ENCODE measurements around the gene TRIM39. TPM values are rescaled to one million over a fixed set of nuclear protein-coding genes. Genes with fewer than 3 reads are reported as not detected.

TRIM39 gene
- total RNA-seq, 1 donor from 2014 or later, result 14.0 TPM

GRCh38 chr6:30334075-30334783 is 7.5 kb downstream of the TRIM39 start:
- H3K4me3 Mint-ChIP-seq (ENCODE audit: unreplicated experiment), result no peak overlapping the region
- no peak overlapping the region for H3K27ac Mint-ChIP-seq (ENCODE audit: unreplicated experiment)
- H3K27me3 Mint-ChIP-seq (ENCODE audit: unreplicated experiment), result peaks cover 3% of the 10 kb centered on the region
- no peak for TF ChIP-seq CTCF (IDR thresholded peaks at IDR 0.05; ENCODE audit: partially characterized antibody, unreplicated experiment)
- no peaks in the 10 kb centered on the region for H3K9me3 Mint-ChIP-seq (ENCODE audit: unreplicated experiment)
- no peaks in the 10 kb centered on the region for H3K4me1 Mint-ChIP-seq (ENCODE audit: low read depth, unreplicated experiment)
- H3K36me3 Mint-ChIP-seq (ENCODE audit: unreplicated experiment), result no peaks in the 10 kb centered on the region
- DNase-seq, result no peak

DNA sequence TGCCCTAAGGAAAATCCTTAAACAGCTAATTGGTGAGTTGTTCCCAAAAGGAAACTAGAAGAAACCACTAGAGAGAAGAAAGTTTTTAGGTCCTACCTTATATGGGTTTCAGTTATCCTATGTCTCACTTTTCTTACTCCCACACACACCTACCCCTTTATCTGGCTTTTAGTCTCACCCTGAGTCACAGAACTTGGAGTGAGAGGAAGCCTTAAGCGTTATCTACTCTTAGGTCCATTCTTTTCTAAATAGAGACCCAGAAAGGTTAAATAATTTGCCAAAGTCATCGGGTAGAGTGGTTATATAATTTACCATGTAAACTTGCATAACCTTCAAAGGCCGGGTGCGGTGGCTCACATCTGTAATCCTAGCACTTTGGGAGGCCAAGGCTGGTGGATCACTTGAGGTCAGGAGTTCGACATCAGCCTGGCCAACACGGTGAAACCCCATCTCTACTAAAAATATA is 13.9 kb downstream of the TRIM39 start:
- Mint-ChIP-seq H3K27me3 (ENCODE audit: unreplicated experiment) (no peaks in the 10 kb centered on the region), H3K4me3 (ENCODE audit: unreplicated experiment) (no peak overlapping the region), H3K36me3 (ENCODE audit: unreplicated experiment) (no peaks in the 10 kb centered on the region), H3K27ac (ENCODE audit: unreplicated experiment) (no peak overlapping the region), H3K4me1 (ENCODE audit: low read depth, unreplicated experiment) (peaks cover 1% of the 10 kb centered on the region), H3K9me3 (ENCODE audit: unreplicated experiment) (no peaks in the 10 kb centered on the region)
- no peak for TF ChIP-seq CTCF (IDR thresholded peaks at IDR 0.05; ENCODE audit: partially characterized antibody, unreplicated experiment)
- no peak for DNase-seq

GRCh38 chr6:30341218-30341617 is 14.5 kb downstream of the TRIM39 start:
- peaks cover 4% of the 10 kb centered on the region for H3K27me3 Mint-ChIP-seq (ENCODE audit: unreplicated experiment)
- no peak overlapping the region for H3K27ac Mint-ChIP-seq (ENCODE audit: unreplicated experiment)
- peaks cover 1% of the 10 kb centered on the region for H3K9me3 Mint-ChIP-seq (ENCODE audit: unreplicated experiment)
- no peaks in the 10 kb centered on the region for H3K36me3 Mint-ChIP-seq (ENCODE audit: unreplicated experiment)
- H3K4me3 Mint-ChIP-seq (ENCODE audit: unreplicated experiment), result no peak overlapping the region
- peaks cover 5% of the 10 kb centered on the region for H3K4me1 Mint-ChIP-seq (ENCODE audit: low read depth, unreplicated experiment)
- TF ChIP-seq CTCF (IDR thresholded peaks at IDR 0.05; ENCODE audit: partially characterized antibody, unreplicated experiment), result no peak
- no peak for DNase-seq

DNA sequence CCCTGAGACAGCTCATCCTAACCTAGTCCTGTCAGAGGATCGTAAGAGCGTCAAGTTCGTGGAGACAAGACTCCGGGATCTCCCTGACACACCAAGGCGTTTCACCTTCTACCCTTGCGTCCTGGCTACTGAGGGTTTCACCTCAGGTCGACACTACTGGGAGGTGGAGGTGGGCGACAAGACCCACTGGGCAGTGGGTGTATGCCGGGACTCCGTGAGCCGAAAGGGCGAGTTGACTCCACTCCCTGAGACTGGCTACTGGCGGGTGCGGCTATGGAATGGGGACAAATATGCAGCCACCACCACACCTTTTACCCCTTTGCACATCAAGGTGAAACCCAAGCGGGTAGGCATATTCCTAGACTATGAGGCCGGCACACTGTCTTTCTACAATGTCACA is 15.0 kb downstream of the TRIM39 start:
- no peak for DNase-seq
- peaks cover 5% of the 10 kb centered on the region for H3K4me1 Mint-ChIP-seq (ENCODE audit: low read depth, unreplicated experiment)

More for the DNA sequence above, 15.0 kb downstream of the TRIM39 start:
- Mint-ChIP-seq H3K27ac (ENCODE audit: unreplicated experiment) (no peak overlapping the region), H3K36me3 (ENCODE audit: unreplicated experiment) (no peaks in the 10 kb centered on the region), H3K4me3 (ENCODE audit: unreplicated experiment) (no peak overlapping the region), H3K9me3 (ENCODE audit: unreplicated experiment) (peaks cover 1% of the 10 kb centered on the region), H3K27me3 (ENCODE audit: unreplicated experiment) (peaks cover 4% of the 10 kb centered on the region)
- TF ChIP-seq CTCF (IDR thresholded peaks at IDR 0.05; ENCODE audit: partially characterized antibody, unreplicated experiment), result no peak
